Activated T-cell treated with anti-CD3 and anti-CD28 coated beads, Interleukin-2, amount 50 U/mL, for 72 hours (primary cell): ENCODE results near the gene EEF1E1. TPM values are rescaled to one million over a fixed set of nuclear protein-coding genes. Genes with fewer than 3 reads are reported as not detected.

Experiments
- ATAC-seq, 2 donors: fragments of 150-1000 bp; cut with Tn5 transposase; replicated peaks in 1 of 2; 2 replicates each; pipeline ENCODE4 v1.10.0; 2021; ENCODE audit warnings: moderate library complexity in 2 of 2, mild to moderate bottlenecking in 1 of 2
- DNase-seq, 2 donors: peaks; one replicate each; pipeline ENCODE4 v3.0.0; 2021 to 2022; ENCODE audit warnings: mixed read lengths in 1 of 2
- H3K27ac Mint-ChIP-seq: one replicate; pipeline ENCODE4 v1.8.0; 2022; ENCODE audit warnings: mild to moderate bottlenecking, moderate library complexity, mixed read lengths
- H3K27me3 Mint-ChIP-seq: one replicate; pipeline ENCODE4 v1.8.0; 2022; ENCODE audit warnings: low read depth, mixed read lengths
- H3K36me3 Mint-ChIP-seq, 2 donors: one replicate each; pipeline ENCODE4 v1.8.0; 2022; ENCODE audit warnings: mixed read lengths in 2 of 2, mild to moderate bottlenecking in 1 of 2; ENCODE audit not compliant: insufficient read depth in 2 of 2
- H3K4me1 Mint-ChIP-seq: one replicate; pipeline ENCODE4 v1.8.0; 2022; ENCODE audit warnings: low read depth, mixed read lengths
- H3K4me3 Mint-ChIP-seq, 2 donors: one replicate each; pipeline ENCODE4 v1.8.0; 2022; ENCODE audit warnings: mild to moderate bottlenecking in 2 of 2, mixed read lengths in 2 of 2, moderate library complexity in 2 of 2
- H3K9me3 Mint-ChIP-seq, 2 donors: one replicate each; pipeline ENCODE4 v1.8.0; 2022; ENCODE audit warnings: mixed read lengths in 2 of 2
- total RNA-seq, 2 donors: library from RNA; stranded (reverse); gene quantifications; one replicate each; pipeline ENCODE4 v1.2.3, GENCODE V29; 2022

EEF1E1 gene
- total RNA-seq, 2 donors from 2014 or later = 39.3 to 49.5 TPM

DNA sequence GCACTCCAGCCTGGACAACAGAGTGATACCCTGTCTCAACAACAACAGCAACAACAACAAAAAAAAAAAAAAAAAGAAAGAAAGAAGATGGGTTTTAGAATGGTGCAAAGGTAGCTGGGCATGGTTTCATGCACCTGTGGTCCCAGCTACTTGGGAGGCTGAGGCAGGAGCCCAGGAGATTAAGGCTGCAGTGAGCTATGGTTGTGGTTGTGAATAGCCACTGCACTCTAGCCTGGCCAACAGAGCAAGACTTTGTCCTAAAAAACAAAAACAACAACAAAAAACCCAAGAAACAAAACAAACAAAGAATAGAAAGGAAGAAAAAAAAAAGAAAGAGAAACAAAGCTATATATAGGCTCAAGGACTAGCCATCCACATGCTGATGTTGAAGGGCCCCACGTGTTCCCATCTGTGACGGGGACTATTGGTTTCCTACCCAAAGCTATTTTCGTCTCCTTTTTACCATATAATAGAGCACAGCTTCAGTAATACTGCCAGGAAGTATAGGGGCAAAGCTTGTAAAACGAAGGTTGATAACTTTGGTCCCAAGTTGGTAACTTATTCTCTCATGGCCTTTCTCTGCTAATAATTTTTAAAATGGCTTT lies 7.9 kb upstream of the EEF1E1 start:
- Mint-ChIP-seq H3K27ac (no peak overlapping the region), H3K4me1 (no peaks in the 10 kb centered on the region), H3K27me3 (peaks cover 59% of the 10 kb centered on the region), H3K36me3 (peaks cover 2% of the 10 kb centered on the region in 2 donors), H3K9me3 (peaks cover 0 to 2% of the 10 kb centered on the region in 2 donors), H3K4me3 (no peak overlapping the region)
- no peak for ATAC-seq
- DNase-seq = no peak

DNA sequence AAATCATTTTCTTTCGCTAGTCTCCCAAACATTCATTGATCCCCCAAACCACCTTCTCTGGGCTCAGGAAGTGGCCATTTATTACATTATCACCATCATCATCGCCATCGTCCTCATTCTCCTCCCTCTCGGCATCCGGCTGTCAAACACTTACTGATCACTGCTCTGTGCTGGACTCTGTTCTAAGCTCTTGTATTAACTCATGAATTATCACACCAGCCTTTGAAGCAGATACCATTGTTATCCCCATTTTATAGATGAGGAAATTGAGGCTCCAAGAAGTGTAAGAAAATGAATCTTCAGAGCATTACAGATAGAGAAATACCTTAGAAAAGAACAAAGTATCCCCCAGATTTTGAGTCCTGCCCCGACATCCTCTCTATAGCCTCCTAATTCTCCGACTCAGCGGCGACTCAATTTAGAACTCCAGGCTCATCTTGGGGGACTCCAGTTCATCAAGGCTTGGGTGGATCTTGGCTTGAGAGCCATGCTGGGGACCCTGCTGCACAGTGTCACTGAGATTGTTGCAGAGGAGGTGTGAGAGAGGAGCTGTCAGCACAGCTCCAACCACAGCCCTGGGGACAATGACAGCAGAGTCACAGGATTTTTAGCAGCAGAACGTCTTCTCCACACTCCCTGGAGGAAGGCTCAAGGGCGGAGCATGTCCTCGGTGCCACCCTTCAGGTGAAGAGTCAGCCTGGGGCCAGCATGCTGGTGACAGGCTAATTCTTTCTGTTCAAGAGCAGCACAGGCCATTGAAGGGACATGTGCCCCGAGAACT lies 6.6 kb upstream of the EEF1E1 start:
- Mint-ChIP-seq H3K9me3 (peaks cover 0 to 2% of the 10 kb centered on the region in 2 donors), H3K27ac (no peak overlapping the region), H3K27me3 (peaks cover 57% of the 10 kb centered on the region), H3K4me3 (no peak overlapping the region), H3K4me1 (no peaks in the 10 kb centered on the region), H3K36me3 (peaks cover 2% of the 10 kb centered on the region in 2 donors)
- ATAC-seq (no peak), DNase-seq (no peak)

DNA sequence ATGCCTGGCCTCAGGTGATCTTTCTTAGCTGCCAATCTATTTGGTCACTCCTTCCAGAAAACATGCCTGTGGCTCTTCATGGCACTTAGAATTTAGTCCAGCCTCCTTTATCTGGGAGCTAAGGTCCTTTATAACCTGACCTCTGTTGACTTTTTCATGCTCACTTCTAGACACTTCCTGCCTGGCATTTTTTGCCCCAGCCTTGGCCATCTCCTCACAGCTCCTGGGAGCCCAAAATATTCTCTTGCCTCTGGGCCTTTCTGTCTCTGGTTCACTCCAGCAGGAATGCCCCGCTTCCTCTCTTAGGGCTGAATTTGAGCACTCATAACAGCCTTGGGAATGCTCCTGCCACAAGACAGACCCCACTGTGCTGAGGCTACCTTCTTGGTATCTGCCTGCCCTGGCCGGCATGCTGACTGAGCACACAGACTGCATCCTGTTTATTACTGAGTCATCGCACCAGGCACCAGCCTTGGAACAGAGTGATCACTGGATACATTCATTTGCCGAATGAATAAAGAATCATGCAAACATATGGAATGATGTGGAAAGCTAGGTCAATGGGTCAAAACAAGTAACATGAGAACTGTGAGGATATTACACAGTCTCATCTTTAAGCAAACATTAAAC lies 5.8 kb upstream of the EEF1E1 start:
- H3K27ac Mint-ChIP-seq = no peak overlapping the region
- peaks cover 55% of the 10 kb centered on the region for H3K27me3 Mint-ChIP-seq
- DNase-seq (no peak), ATAC-seq (no peak)
- peaks cover 1% of the 10 kb centered on the region for H3K4me1 Mint-ChIP-seq
- H3K9me3 Mint-ChIP-seq = peaks cover 0 to 2% of the 10 kb centered on the region in 2 donors
- H3K36me3 Mint-ChIP-seq = peaks cover 2% of the 10 kb centered on the region in 2 donors
- H3K4me3 Mint-ChIP-seq = no peak overlapping the region

DNA sequence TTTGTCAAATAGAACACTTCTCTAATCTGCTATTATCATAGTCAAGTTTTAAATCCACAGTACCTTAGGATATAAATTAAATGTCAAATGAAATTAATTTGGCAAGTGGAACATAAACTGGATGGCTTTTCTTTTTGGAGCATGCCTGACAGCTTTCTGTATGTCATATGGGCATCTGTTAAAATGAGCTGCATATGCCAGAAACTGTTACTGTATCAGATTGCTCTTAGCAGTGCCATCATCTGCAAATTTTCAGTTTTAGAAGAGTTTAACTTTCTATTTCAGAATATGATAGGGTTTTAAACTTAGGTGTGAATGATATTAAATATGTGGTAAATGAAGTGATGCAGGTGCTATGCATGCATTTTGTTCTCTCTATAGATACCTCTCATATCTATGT lies 3.4 kb upstream of the EEF1E1 start:
- H3K9me3 Mint-ChIP-seq = peaks cover 0 to 2% of the 10 kb centered on the region in 2 donors

DNA sequence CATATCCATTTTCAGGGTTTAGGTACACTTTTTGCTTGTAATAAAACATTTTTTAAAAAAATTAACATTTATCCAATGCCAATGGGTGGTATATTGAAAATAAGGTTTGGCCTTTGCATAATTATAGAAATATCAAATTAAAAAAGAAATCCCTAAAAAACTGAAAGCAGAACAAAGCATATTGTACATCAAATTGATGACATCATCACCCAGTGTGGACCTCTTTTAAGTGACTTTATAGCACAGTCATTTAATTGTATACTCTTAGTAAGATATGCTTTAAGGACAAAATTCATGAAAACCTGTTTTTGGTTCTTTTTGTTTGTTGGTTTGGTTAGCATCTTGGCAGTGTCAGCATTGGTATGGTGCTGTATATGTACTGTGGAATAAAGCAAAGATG lies 1.4 kb upstream of the EEF1E1 start:
- H3K4me3 Mint-ChIP-seq = no peak overlapping the region
- H3K9me3 Mint-ChIP-seq = peaks cover 0 to 2% of the 10 kb centered on the region in 2 donors
- peaks cover 38% of the 10 kb centered on the region for H3K4me1 Mint-ChIP-seq
- no peak overlapping the region for H3K27ac Mint-ChIP-seq
- DNase-seq (no peak), ATAC-seq (no peak)
- peaks cover 34% of the 10 kb centered on the region for H3K27me3 Mint-ChIP-seq
- peaks cover 11 to 14% of the 10 kb centered on the region in 2 donors for H3K36me3 Mint-ChIP-seq

More for the DNA sequence above, 3.4 kb upstream of the EEF1E1 start:
- Mint-ChIP-seq H3K4me1 (peaks cover 19% of the 10 kb centered on the region), H3K4me3 (no peak overlapping the region), H3K27me3 (peaks cover 47% of the 10 kb centered on the region), H3K27ac (no peak overlapping the region), H3K36me3 (peaks cover 7% of the 10 kb centered on the region in 2 donors)
- no peak for DNase-seq
- no peak for ATAC-seq

GRCh38 chr6:8100159-8100854 lies 2.0 kb downstream of the EEF1E1 start:
- Mint-ChIP-seq H3K4me3 (peak overlapping the region; percentile 75 to 77), H3K27ac (peak overlapping the region; percentile 95), H3K9me3 (no peaks in the 10 kb centered on the region), H3K36me3 (peaks cover 18 to 21% of the 10 kb centered on the region in 2 donors), H3K27me3 (peaks cover 8% of the 10 kb centered on the region), H3K4me1 (peaks cover 41% of the 10 kb centered on the region)
- no peak for DNase-seq
- ATAC-seq = no peak

DNA sequence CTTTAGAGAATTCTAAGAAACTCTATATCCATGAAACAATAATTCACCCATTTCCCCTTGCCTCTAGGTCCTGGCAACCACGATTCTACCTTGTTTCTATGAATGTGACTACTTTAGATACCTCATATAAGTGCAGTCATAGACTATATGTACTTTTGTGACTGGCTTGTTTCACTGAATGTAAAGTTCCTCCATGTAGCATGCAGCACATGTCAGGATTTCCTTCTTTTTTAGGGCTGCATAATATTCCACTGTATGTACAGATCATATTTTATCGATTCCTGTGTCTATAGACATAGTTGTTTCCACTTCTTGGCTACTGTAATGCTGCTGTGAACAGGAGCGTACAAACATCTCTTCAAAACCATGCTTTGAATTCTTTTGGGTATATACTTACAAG lies 11.7 kb downstream of the EEF1E1 start:
- no peaks in the 10 kb centered on the region for H3K27me3 Mint-ChIP-seq
- H3K4me3 Mint-ChIP-seq = no peak overlapping the region
- ATAC-seq (no peak), DNase-seq (no peak)
- peaks cover 23% of the 10 kb centered on the region for H3K4me1 Mint-ChIP-seq
- peaks cover 32 to 61% of the 10 kb centered on the region in 2 donors for H3K36me3 Mint-ChIP-seq
- H3K27ac Mint-ChIP-seq = no peak overlapping the region
- H3K9me3 Mint-ChIP-seq = peaks cover 0 to 10% of the 10 kb centered on the region in 2 donors

DNA sequence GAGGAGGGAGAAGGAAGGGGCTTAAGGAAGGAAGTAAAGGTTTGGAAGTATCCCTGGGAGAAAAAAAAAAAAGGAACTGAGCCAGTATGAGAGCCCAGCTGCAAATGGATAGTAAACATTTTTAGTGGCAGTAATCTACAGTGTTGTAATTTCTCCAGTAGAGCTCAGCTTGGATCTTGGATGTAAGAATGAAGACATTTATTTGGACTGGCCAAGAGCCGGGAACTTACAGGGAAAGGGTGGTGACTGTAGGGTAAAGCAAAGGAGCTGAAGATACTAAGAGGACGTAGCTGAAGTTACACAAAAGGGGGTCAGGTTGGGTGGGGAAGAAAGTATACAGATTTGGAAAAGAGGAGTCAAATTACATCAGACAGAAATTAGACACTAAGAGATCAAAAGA lies 13.5 kb downstream of the EEF1E1 start:
- no peak overlapping the region for H3K27ac Mint-ChIP-seq
- no peaks in the 10 kb centered on the region for H3K27me3 Mint-ChIP-seq
- DNase-seq = no peak
- peaks cover 24% of the 10 kb centered on the region for H3K4me1 Mint-ChIP-seq
- ATAC-seq = no peak
- no peak overlapping the region for H3K4me3 Mint-ChIP-seq
- peaks cover 30 to 50% of the 10 kb centered on the region in 2 donors for H3K36me3 Mint-ChIP-seq
- H3K9me3 Mint-ChIP-seq = peaks cover 0 to 10% of the 10 kb centered on the region in 2 donors

DNA sequence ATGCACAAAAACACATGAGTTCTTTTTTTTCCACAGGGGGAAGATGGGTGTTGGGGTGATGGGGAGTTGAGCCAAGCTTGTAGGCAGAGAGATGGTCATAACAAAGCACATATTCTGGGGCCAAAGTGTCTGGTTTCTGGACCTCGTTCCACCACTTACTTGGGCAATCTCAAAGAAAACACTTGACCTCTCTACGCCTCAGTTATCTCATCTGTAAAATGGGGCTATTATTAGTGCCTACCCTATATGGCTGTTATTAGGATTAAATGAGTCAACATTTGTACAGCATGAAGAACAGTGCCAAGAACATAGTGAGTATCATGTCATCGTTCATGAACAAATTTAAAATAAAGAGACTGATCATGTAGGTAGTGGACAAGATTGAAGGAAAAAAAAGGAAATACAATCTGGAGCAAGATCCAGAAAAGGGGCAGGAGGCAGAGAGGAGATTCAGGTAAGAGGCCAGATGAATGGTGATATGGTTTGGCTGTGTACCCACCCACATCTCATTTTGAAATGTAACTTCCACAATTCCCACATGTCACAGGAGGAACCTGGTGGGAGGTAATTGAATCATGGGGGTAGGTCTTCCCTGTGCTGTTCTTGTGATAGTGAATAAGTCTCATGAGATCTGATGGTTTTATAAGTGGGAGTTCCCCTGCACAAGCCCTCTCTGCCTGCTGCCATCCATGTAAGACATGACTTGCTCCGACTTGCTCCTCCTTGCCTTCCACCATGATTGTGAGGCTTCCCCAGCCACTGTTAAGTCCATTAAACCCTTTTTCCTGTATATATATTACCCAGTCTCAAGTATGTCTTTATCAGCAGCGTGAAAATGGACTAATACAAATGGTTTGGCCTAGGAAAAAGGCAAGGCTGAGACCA lies 14.2 kb downstream of the EEF1E1 start:
- peaks cover 34 to 46% of the 10 kb centered on the region in 2 donors for H3K36me3 Mint-ChIP-seq
- no peaks in the 10 kb centered on the region for H3K27me3 Mint-ChIP-seq
- H3K27ac Mint-ChIP-seq = peak overlapping the region; percentile 34
- ATAC-seq = no peak
- H3K4me3 Mint-ChIP-seq = no peak overlapping the region
- H3K9me3 Mint-ChIP-seq = peaks cover 0 to 10% of the 10 kb centered on the region in 2 donors
- no peak for DNase-seq
- peaks cover 32% of the 10 kb centered on the region for H3K4me1 Mint-ChIP-seq

DNA sequence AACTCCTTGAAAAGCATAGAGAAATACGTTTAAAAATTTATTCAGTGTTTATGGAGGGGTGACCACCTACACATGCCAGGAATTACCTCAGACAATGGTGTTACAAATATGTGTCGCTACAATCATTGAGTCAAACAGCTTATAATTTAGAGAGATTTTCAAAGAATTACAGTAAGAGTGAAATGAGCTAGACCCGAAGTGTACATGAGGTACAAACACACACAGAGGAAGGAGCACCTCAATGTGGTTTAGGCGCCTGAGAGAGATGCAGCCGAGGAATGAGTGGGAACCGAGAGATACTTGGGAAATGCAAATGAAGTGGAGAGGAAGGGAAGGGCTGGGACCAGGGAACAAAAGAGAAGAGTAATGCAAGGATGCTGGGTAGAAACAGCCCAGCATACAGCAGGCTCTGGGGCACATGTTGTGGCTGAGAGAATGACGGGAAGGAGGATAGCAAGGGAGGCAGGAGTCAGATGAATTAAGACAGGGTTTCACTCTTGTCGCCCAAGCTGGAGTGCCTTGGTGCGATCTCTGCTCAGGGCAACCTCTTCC lies 15.5 kb downstream of the EEF1E1 start:
- H3K27me3 Mint-ChIP-seq = no peaks in the 10 kb centered on the region
- peak overlapping the region in 1 of 2 donors; percentile 21 for H3K4me3 Mint-ChIP-seq
- peaks cover 32 to 43% of the 10 kb centered on the region in 2 donors for H3K36me3 Mint-ChIP-seq
- peak overlapping the region; percentile 5 for H3K27ac Mint-ChIP-seq
- DNase-seq (no peak), ATAC-seq (peak; percentile 46 to 84)
- peaks cover 0 to 10% of the 10 kb centered on the region in 2 donors for H3K9me3 Mint-ChIP-seq
- H3K4me1 Mint-ChIP-seq = peaks cover 40% of the 10 kb centered on the region

GRCh38 chr6:8085053-8085511 lies 17.3 kb downstream of the EEF1E1 start:
- Mint-ChIP-seq H3K27ac (no peak overlapping the region), H3K36me3 (peaks cover 26 to 33% of the 10 kb centered on the region in 2 donors), H3K4me3 (no peak overlapping the region), H3K9me3 (peaks cover 0 to 4% of the 10 kb centered on the region in 2 donors), H3K27me3 (no peaks in the 10 kb centered on the region), H3K4me1 (peaks cover 47% of the 10 kb centered on the region)
- no peak for DNase-seq
- no peak for ATAC-seq

DNA sequence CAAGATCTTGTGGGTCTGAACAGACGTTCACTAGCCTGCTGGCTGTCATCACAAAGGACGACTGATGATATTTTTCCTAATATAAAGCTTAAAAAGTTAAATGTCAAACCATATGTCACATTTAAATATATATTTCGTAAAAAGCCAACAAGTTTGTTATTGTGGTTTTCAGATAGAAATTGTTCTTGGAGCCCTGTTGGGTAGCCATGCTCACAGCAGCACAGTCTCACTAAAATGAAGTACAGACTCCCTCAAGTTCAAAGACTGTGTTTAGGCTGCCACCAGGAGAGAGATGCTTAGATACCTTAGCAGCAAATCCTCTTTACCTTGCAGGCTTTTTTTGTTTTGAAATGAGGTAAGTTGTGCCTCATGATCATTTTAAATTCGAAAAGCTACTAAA lies 17.8 kb downstream of the EEF1E1 start:
- peaks cover 52% of the 10 kb centered on the region for H3K4me1 Mint-ChIP-seq
- H3K4me3 Mint-ChIP-seq = no peak overlapping the region
- no peaks in the 10 kb centered on the region for H3K27me3 Mint-ChIP-seq
- peaks cover 25 to 35% of the 10 kb centered on the region in 2 donors for H3K36me3 Mint-ChIP-seq
- no peak for ATAC-seq
- H3K27ac Mint-ChIP-seq = no peak overlapping the region
- peaks cover 0 to 4% of the 10 kb centered on the region in 2 donors for H3K9me3 Mint-ChIP-seq
- DNase-seq = no peak
